Peyer's patch (tissue), 4 donors: ENCODE data around the gene MPC1.

ENCODE experiments used
- CTCF ChIP-seq, 6 experiments: fragments of 450-650 bp in 4 of 6; fragments of 200-600 bp in 2 of 6; sonication (generic) in 1 of 6; IDR thresholded peaks; one replicate each; pipeline ENCODE4 v1.5.1; 2017 to 2019; ENCODE audit warnings: antibody characterized with exemption in 6 of 6, mild to moderate bottlenecking in 3 of 6, moderate library complexity in 1 of 6
- POLR2A ChIP-seq, 2 donors: fragments of 450-650 bp; IDR thresholded peaks; one replicate each; pipeline ENCODE4 v1.5.1; 2017; ENCODE audit warnings: antibody characterized with exemption in 2 of 2, mild to moderate bottlenecking in 2 of 2, moderate library complexity in 2 of 2

GRCh38 chr6:166360243-166361076 lies 22.3 kb downstream of the MPC1 start:
- TF ChIP-seq POLR2A (IDR thresholded peaks at IDR 0.05) (no peak), CTCF (IDR thresholded peaks at IDR 0.05) (no peak)
